CD8-positive, alpha-beta memory T cell (primary cell): Measurements from ENCODE around the gene BLVRA. TPM values are rescaled to one million over a fixed set of nuclear protein-coding genes. Genes with fewer than 3 reads are reported as not detected.
"Not testable (repeated sequence)": the region's sequence is repeated elsewhere in the genome, so short reads cannot be mapped to it uniquely, and the experiment has no call there.

Source experiments
- CTCF ChIA-PET: fragments of 350-600 bp; sonication (Branson Sonifier 250); formaldehyde crosslinking; loops from one replicate; lab custom pipeline; 2021; ENCODE audit warnings: antibody characterized with exemption; lab: Charles Lee
- POLR2A ChIA-PET: fragments of 350-600 bp; sonication (Branson Sonifier 250); formaldehyde crosslinking; loops from one replicate; lab custom pipeline; 2021; ENCODE audit warnings: antibody characterized with exemption; lab: Charles Lee
- DNase-seq, 5 donors: peaks; one replicate each; pipeline versions ENCODE4 v3.0.0 to v3.0.0-alpha.2; 2020 to 2022; ENCODE audit warnings: mixed read lengths in 1 of 5
- H3K27ac ChIP-seq: one replicate; pipeline ENCODE4 v1.7.0; 2013; ENCODE audit warnings: low read depth, mild to moderate bottlenecking, low read length, moderate library complexity
- H3K27me3 ChIP-seq: 2 replicates; pipeline ENCODE4 v1.7.0; 2013; ENCODE audit warnings: low read length, mild to moderate bottlenecking; ENCODE audit not compliant: insufficient read depth, poor library complexity, severe bottlenecking
- H3K36me3 ChIP-seq: 2 replicates; pipeline ENCODE4 v1.7.0; 2013; ENCODE audit warnings: mild to moderate bottlenecking, low read length, moderate library complexity; ENCODE audit not compliant: insufficient read depth
- H3K4me1 ChIP-seq: 2 replicates; pipeline ENCODE4 v1.7.0; 2013; ENCODE audit warnings: mild to moderate bottlenecking, low read length, moderate library complexity; ENCODE audit not compliant: insufficient read depth
- H3K4me3 ChIP-seq: 2 replicates; pipeline ENCODE4 v1.7.0; 2013; ENCODE audit warnings: mild to moderate bottlenecking, low read length
- H3K9me3 ChIP-seq: 2 replicates; pipeline ENCODE4 v1.7.0; 2013; ENCODE audit warnings: mild to moderate bottlenecking, low read length
- H3K27ac Mint-ChIP-seq, 8 donors: one replicate each; pipeline ENCODE4 v1.8.0; 2020 to 2021; ENCODE audit warnings: mixed read lengths in 8 of 8, mild to moderate bottlenecking in 6 of 8, inconsistent platforms in 3 of 8, moderate library complexity in 3 of 8
- H3K27me3 Mint-ChIP-seq, 2 donors: one replicate each; pipeline ENCODE4 v1.8.0; 2020 to 2021; ENCODE audit warnings: mixed read lengths in 2 of 2, mild to moderate bottlenecking in 1 of 2, moderate library complexity in 1 of 2
- H3K36me3 Mint-ChIP-seq, 3 donors: one replicate each; pipeline ENCODE4 v1.8.0; 2020 to 2021; ENCODE audit warnings: mixed read lengths in 3 of 3, inconsistent platforms in 1 of 3, mild to moderate bottlenecking in 1 of 3
- H3K4me1 Mint-ChIP-seq, 3 donors: one replicate each; pipeline ENCODE4 v1.8.0; 2020 to 2021; ENCODE audit warnings: mixed read lengths in 3 of 3, inconsistent platforms in 1 of 3, mild to moderate bottlenecking in 1 of 3
- H3K4me3 Mint-ChIP-seq, 7 donors: one replicate each; pipeline ENCODE4 v1.8.0; 2020 to 2021; ENCODE audit warnings: mixed read lengths in 7 of 7, mild to moderate bottlenecking in 6 of 7, moderate library complexity in 4 of 7, inconsistent platforms in 2 of 7
- H3K9me3 Mint-ChIP-seq, 5 donors: one replicate each; pipeline ENCODE4 v1.8.0; 2020 to 2022; ENCODE audit warnings: mixed read lengths in 5 of 5, mild to moderate bottlenecking in 3 of 5, moderate library complexity in 2 of 5, inconsistent platforms in 1 of 5
- polyA plus RNA-seq: library from polyadenylated mRNA; unstranded; fragments of 300-500 nt; fragmentation: Illumina TruSeq; gene quantifications from one replicate; pipeline ENCODE4 v1.2.3, GENCODE V29; 2021
- total RNA-seq, 2 experiments: library from RNA; stranded (reverse); gene quantifications; one replicate each; pipeline ENCODE4 v1.2.3, GENCODE V29; 2021

The BLVRA gene
- total and polyA plus RNA-seq, 3 experiments from 2014 or later: 26.8 to 52.6 (median 30.1) TPM

GRCh38 chr7:43726466-43726865 lies 32.0 kb upstream of the BLVRA start:
- peak overlapping the region in 5 of 7 donors; percentile 18 to 83 (median 39) for H3K4me3 Mint-ChIP-seq
- CTCF ChIA-PET: interaction anchor here (1.5 to 1.8 kb wide), 2 partner anchors 112 to 144 kb away, joined by 4 to 15 read pairs; partner anchors contain the start of gene STK17A
- H3K4me3 ChIP-seq: no peak overlapping the region
- no peaks in the 10 kb centered on the region for H3K27me3 Mint-ChIP-seq
- peaks cover 0 to 13% (median 1%) of the 10 kb centered on the region in 3 donors for H3K36me3 Mint-ChIP-seq
- no peaks in the 10 kb centered on the region for H3K36me3 ChIP-seq
- H3K4me1 ChIP-seq: peaks cover 23% of the 10 kb centered on the region
- POLR2A ChIA-PET: no interaction called here
- H3K27ac Mint-ChIP-seq: peak overlapping the region in 4 of 8 donors; percentile 5 to 47 (median 9)
- no peak overlapping the region for H3K27ac ChIP-seq
- H3K27me3 ChIP-seq: no peaks in the 10 kb centered on the region
- H3K9me3 ChIP-seq: no peaks in the 10 kb centered on the region
- peaks cover 34 to 60% (median 46%) of the 10 kb centered on the region in 3 donors for H3K4me1 Mint-ChIP-seq
- no peaks in the 10 kb centered on the region for H3K9me3 Mint-ChIP-seq
- DNase-seq: no peak

DNA sequence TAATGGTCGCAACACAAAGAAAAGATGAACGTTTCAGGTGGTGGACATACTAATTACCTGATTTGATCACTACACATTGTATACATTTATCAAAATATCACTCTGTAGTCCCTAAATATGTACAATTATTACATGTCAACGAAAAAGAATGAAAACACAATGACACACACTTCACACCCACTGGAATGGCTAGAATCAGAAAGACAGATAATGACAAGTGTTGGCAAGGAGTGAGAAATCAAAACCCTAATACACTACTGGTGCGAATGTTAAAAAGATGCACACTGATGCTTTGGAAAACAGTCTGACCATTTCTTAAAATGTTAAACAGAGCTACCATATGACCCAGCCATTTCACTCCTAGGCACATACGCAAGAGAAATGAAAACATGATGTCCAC lies 31.5 kb upstream of the BLVRA start:
- no peak for DNase-seq

DNA sequence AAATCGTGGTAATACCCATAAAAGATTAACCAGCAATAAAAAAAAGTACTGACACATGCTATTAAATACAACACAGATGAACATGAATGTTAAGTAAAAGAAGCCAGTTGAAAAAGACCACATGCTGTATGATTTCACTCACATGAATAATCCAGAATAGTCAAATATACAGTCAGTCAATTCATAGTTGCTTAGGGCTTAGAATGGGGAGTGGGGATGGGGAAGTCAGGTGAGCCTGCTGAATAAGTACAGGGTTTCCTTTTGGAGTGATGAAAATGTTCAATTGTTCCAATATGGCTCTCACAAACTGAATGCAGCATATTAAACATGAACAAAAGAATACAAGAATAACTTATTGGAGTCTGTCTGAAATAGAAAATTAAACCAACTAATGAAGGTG lies 31.0 kb upstream of the BLVRA start:
- Mint-ChIP-seq H3K27ac (peak overlapping the region in 5 of 8 donors; percentile 8 to 50 (median 19)), H3K4me1 (peaks cover 34 to 60% (median 46%) of the 10 kb centered on the region in 3 donors), H3K27me3 (no peaks in the 10 kb centered on the region), H3K36me3 (peaks cover 0 to 13% (median 1%) of the 10 kb centered on the region in 3 donors), H3K9me3 (no peaks in the 10 kb centered on the region), H3K4me3 (peak overlapping the region; percentile 39 to 97 (median 94))
- ChIA-PET CTCF (interaction anchor here (5.1 kb wide), 1 partner anchor 145 kb away, joined by 38 read pairs; the partner anchor contains the start of gene STK17A), POLR2A (no interaction called here)
- H3K9me3 ChIP-seq: no peaks in the 10 kb centered on the region
- no peaks in the 10 kb centered on the region for H3K36me3 ChIP-seq
- no peaks in the 10 kb centered on the region for H3K27me3 ChIP-seq
- no peak for DNase-seq
- H3K4me1 ChIP-seq: peaks cover 23% of the 10 kb centered on the region
- H3K4me3 ChIP-seq: no peak overlapping the region
- no peak overlapping the region for H3K27ac ChIP-seq

More for the DNA sequence above, 31.5 kb upstream of the BLVRA start:
- Mint-ChIP-seq H3K27me3 (no peaks in the 10 kb centered on the region), H3K27ac (peak overlapping the region in 7 of 8 donors; percentile 1 to 34 (median 19)), H3K4me3 (peak overlapping the region; percentile 15 to 95 (median 83)), H3K9me3 (no peaks in the 10 kb centered on the region), H3K36me3 (peaks cover 0 to 13% (median 1%) of the 10 kb centered on the region in 3 donors), H3K4me1 (peaks cover 34 to 60% (median 46%) of the 10 kb centered on the region in 3 donors)
- H3K4me1 ChIP-seq: peaks cover 23% of the 10 kb centered on the region
- H3K36me3 ChIP-seq: no peaks in the 10 kb centered on the region
- POLR2A ChIA-PET: no interaction called here
- H3K4me3 ChIP-seq: no peak overlapping the region
- H3K9me3 ChIP-seq: no peaks in the 10 kb centered on the region
- CTCF ChIA-PET: interaction anchor here (5.1 kb wide), 1 partner anchor 144 kb away, joined by 38 read pairs; the partner anchor contains the start of gene STK17A
- H3K27ac ChIP-seq: no peak overlapping the region
- no peaks in the 10 kb centered on the region for H3K27me3 ChIP-seq

DNA sequence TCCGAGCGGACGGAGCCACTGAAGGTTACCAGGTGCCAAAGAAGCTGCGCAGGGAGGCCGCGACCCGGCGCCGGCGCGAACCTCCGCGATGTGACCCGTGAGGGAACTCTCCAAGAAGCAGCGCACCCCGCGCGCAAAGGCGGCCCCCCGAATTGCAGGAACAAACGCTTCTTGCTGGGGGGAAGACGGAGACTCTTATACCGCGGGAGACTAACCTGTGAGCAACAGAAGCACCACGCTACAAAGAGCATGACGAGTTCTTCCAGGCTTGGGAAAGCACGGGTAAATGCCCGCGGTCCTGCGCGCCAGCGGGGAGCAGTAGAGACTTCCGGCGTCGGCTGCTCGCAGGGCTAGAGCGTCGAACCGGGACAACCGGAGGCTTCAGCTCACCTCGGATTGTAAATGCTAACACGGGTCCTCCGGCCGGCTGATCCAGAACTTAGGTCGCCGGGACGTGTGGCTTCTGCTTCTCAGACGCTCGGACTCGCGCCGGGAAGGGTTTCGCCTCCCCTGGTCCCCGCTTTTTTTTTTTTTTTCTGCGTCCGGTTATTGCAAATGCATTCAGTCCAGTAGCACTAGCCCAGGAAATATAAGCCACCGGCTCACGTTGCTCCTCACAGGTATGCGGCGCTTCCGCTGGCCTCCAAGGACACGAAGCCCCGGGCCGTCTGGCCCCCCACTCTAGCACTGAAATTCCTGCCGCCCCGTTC lies 29.1 kb upstream of the BLVRA start, which contains the start of gene COA1:
TSS of gene COA1 (minus strand) at position 310 of the 710 bp plus-strand sequence. CDS start 80,909 bp downstream, outside the sequence.
- CTCF ChIA-PET: interaction anchor here (0.8 to 5.1 kb wide), 9 partner anchors 8 to 788 kb away, joined by 3 to 38 read pairs (median 5); partner anchors contain the start of gene STK17A

GRCh38 chr7:43729924-43730248 lies 28.6 kb upstream of the BLVRA start:
- H3K36me3 Mint-ChIP-seq: peaks cover 0 to 9% (median 0%) of the 10 kb centered on the region in 3 donors
- Histone ChIP-seq H3K27me3 (no peaks in the 10 kb centered on the region), H3K4me1 (peaks cover 23% of the 10 kb centered on the region), H3K27ac (peak overlapping the region; percentile 86), H3K4me3 (peak overlapping the region; percentile 95), H3K36me3 (no peaks in the 10 kb centered on the region), H3K9me3 (no peaks in the 10 kb centered on the region)
- CTCF ChIA-PET: interaction anchor here (0.8 to 5.1 kb wide), 9 partner anchors 9 to 789 kb away, joined by 3 to 38 read pairs (median 5); partner anchors contain the start of gene STK17A
- H3K4me3 Mint-ChIP-seq: peak overlapping the region; percentile 91 to 100 (median 95)
- H3K9me3 Mint-ChIP-seq: no peaks in the 10 kb centered on the region
- POLR2A ChIA-PET: interaction anchor here (1.9 to 2.1 kb wide), 2 partner anchors 29 to 147 kb away, joined by 8 to 11 read pairs; partner anchors contain the start of genes BLVRA and STK17A
- H3K4me1 Mint-ChIP-seq: peaks cover 32 to 46% (median 37%) of the 10 kb centered on the region in 3 donors
- H3K27ac Mint-ChIP-seq: peak overlapping the region; percentile 82 to 94 (median 90)
- DNase-seq: no peak
- no peaks in the 10 kb centered on the region for H3K27me3 Mint-ChIP-seq

More for the DNA sequence above, 29.1 kb upstream of the BLVRA start, which contains the start of gene COA1:
- Mint-ChIP-seq H3K4me1 (peaks cover 34 to 51% (median 41%) of the 10 kb centered on the region in 3 donors), H3K27me3 (no peaks in the 10 kb centered on the region), H3K36me3 (peaks cover 0 to 12% (median 0%) of the 10 kb centered on the region in 3 donors), H3K9me3 (no peaks in the 10 kb centered on the region), H3K4me3 (peak within 1 kb of the TSS; percentile 91 to 100 (median 95)), H3K27ac (peak within 1 kb of the TSS; percentile 82 to 94 (median 90))
- H3K36me3 ChIP-seq: no peaks in the 10 kb centered on the region
- H3K4me3 ChIP-seq: peak within 1 kb of the TSS; percentile 95
- POLR2A ChIA-PET: interaction anchor here (1.9 to 2.1 kb wide), 2 partner anchors 29 to 146 kb away, joined by 8 to 11 read pairs; partner anchors contain the start of genes BLVRA and STK17A
- peak within 1 kb of the TSS; percentile 86 for H3K27ac ChIP-seq
- peaks cover 23% of the 10 kb centered on the region for H3K4me1 ChIP-seq
- DNase-seq: peak; percentile 63 to 83 (median 79)
- no peaks in the 10 kb centered on the region for H3K27me3 ChIP-seq
- no peaks in the 10 kb centered on the region for H3K9me3 ChIP-seq

DNA sequence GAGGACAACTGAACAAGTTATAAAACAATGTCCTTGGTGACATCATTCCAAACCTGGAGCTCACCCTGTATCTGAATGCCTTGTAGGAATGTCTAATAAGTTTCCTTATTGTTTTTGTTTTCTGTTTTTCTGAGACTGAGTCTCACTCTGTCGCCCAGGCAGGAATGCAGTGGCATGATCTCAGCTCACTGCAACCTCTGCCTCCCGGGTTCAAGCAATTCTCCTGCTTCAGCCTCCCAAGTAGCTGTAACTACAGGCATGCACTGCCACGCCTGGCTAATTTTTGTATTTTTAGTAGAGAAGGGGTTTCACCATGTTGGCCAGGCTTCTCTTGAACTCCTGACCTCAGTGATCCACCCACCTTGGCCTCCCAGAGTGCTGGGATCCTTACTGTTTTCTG lies 27.0 kb upstream of the BLVRA start:
- ChIA-PET POLR2A (interaction anchor here (0.5 kb wide), 1 partner anchor 53 kb away, joined by 4 read pairs; no protein-coding TSS in a partner anchor), CTCF (interaction anchor here (5.1 kb wide), 1 partner anchor 149 kb away, joined by 38 read pairs; the partner anchor contains the start of gene STK17A)
- not testable (repeated sequence) for H3K4me3 ChIP-seq, H3K27me3 ChIP-seq, H3K36me3 ChIP-seq, H3K36me3 Mint-ChIP-seq, DNase-seq, H3K27ac ChIP-seq, H3K9me3 ChIP-seq, H3K9me3 Mint-ChIP-seq, H3K27me3 Mint-ChIP-seq
- H3K4me1 ChIP-seq: peaks cover 23% of the 10 kb centered on the region
- Mint-ChIP-seq H3K27ac (peak overlapping the region in 1 of 8 donors; percentile 83), H3K4me3 (peak overlapping the region in 2 of 7 donors; percentile 6 to 36), H3K4me1 (peaks cover 23 to 34% (median 27%) of the 10 kb centered on the region in 3 donors)

GRCh38 chr7:43734575-43735332 lies 23.7 kb upstream of the BLVRA start:
- not testable (repeated sequence) for H3K4me3 ChIP-seq, H3K36me3 Mint-ChIP-seq, DNase-seq

More at GRCh38 chr7:43734575-43735332, 23.7 kb upstream of the BLVRA start:
- H3K36me3 ChIP-seq, H3K27me3 ChIP-seq, H3K9me3 Mint-ChIP-seq, H3K9me3 ChIP-seq, H3K27me3 Mint-ChIP-seq, H3K4me1 ChIP-seq, POLR2A ChIA-PET, H3K4me1 Mint-ChIP-seq: not testable (repeated sequence)
- peak overlapping the region; percentile 33 for H3K27ac ChIP-seq
- Mint-ChIP-seq H3K27ac (peak overlapping the region in 1 of 8 donors; percentile 90), H3K4me3 (peak overlapping the region in 3 of 7 donors; percentile 28 to 53 (median 40))
- CTCF ChIA-PET: interaction anchor here (1.0 to 2.3 kb wide), 2 partner anchors 13 to 152 kb away, joined by 3 to 7 read pairs; partner anchors contain the start of gene STK17A
